C4-2B (cell line): ENCODE data around the gene TH.
A peak's percentile ranks its signal among the peaks of the same experiment; 100 is the strongest.

Experiments
- H3K27ac ChIP-seq: fragments of 450-650 bp; 2 replicates; pipeline ENCODE4 v1.5.1; 2017
- CTCF ChIP-seq: fragments of 450-650 bp; conservative IDR thresholded peaks from 2 replicates; pipeline ENCODE4 v1.5.1; 2017; ENCODE audit warnings: mild to moderate bottlenecking
- ZFX ChIP-seq: fragments of 450-650 bp; IDR thresholded peaks from 2 replicates; pipeline ENCODE4 v1.6.1; 2017

Gene TH

GRCh38 chr11:2157294-2158040 is 14.1 kb downstream of the TH start:
- H3K27ac ChIP-seq = peak overlapping the region; percentile 60
- TF ChIP-seq CTCF (no peak), ZFX (no peak)

DNA sequence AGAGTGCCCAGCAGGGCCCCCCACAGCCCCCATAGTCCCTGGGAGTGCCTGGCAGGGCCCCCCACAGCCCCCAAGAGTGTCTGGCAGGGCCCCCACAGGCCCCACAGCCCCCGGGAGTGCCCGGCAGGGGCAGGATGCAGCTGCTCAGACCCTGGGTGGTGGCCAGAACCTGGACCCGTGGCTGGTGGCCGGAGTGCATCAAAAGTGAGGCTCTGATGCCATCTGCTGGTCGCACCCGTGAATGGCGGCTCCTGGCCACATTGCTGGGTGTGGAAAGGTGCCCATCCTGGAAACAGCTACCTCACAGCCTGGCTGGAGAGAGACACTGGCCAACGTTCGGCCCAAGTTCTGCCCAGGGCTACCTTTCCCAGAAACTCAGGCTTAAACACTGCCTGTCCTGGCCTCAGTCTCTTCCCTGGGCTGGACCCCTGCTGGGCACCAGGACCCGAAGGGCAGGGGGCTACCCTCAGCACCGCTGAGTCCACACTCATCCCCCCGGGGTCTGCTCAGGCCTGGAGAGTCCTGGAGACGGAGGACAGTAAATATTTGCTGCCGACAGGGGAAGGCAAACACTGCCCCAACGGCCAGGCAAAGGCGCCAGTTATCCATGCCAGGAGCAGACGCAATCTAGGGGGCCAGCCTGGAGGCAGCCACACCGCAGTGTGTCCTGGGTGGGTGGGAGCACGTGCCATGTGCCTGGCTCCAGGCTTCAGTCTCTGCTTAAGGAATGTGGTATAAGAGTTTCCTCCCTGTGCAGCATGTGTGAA is 15.0 kb downstream of the TH start:
- TF ChIP-seq ZFX (no peak), CTCF (peak; percentile 92)
- peak overlapping the region; percentile 60 for H3K27ac ChIP-seq

- H3K27ac ChIP-seq = no peak overlapping the region
- TF ChIP-seq ZFX (no peak), CTCF (no peak)
Measured at GRCh38 chr11:2155511-2155910, 16.1 kb downstream of the TH start.

GRCh38 chr11:2154889-2155288 is 16.7 kb downstream of the TH start:
- TF ChIP-seq CTCF (no peak), ZFX (no peak)
- H3K27ac ChIP-seq = no peak overlapping the region

DNA sequence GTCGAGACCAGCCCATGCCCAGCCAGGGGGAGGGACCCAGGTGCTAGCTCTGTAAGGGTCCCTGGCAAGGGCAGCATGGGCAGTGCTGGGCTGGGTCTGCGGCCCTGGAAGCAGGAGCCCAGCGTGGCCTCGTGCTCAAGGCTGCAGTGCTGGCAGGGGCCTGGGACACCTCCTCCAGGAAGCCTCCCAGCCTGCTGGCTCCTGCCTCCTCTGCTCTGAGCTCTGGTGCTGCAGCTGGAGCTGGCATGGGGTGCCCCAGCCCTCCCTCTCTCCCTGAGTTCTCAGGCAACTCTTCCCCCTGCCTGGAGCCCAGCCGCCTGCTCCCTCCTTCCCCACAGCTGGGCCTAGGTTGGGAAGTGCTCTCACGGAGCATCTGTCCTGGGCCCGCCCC is 17.4 kb downstream of the TH start:
- TF ChIP-seq CTCF = no peak
- TF ChIP-seq ZFX = no peak
- no peak overlapping the region for H3K27ac ChIP-seq

DNA sequence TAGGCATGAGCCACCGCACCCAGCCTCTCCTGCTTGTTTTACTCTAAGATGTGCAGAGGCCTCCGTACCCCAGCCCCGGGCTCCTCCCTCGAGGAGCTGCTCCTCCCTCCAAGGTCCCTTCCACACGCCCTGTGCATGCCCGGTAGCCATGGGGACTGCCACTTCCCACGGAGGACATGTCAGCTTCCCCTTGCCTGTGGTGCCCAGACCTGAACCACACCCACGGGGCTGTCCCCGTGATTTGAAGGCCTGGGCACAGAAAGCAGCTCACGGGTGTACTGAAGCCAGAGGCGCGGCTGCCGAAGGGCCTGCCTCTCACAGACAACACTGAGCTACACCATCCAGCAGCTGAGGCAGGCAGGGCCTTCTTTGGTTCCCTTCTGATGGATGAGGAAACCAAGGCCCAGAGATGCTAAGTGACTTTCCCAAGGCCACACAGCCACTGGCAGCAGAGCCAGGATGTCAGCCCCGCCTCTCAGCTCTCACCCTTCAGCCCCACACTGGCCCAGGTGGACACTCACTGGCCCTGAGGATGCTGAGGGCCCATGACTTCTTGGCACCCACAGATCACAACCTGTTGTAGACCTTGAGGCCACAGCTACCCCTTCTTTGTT is 17.9 kb downstream of the TH start:
- no peak for TF ChIP-seq CTCF
- no peak for TF ChIP-seq ZFX
- no peak overlapping the region for H3K27ac ChIP-seq
